ENCODE results near the gene ST8SIA6.

DNA sequence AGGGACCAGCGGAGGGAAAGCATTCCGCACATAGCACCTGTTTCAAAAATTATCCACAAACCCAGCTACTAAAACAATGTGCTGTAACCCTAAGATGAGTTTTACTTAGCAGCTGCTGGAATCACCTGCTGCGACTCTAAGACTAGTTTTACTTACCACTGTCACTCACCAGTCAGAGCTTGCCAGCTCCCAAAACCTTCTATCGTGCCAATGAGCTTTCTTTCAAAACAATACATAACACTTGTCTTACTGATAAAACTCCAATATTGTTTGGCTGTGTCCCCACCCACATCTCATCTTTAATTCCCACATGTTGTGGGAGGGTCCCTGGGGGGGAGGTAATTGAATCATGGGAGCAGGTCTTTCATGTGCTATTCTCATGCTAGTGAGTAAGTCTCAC, 18.4 kb downstream of the ST8SIA6 start:
- TF ChIP-seq, protein P1, sequence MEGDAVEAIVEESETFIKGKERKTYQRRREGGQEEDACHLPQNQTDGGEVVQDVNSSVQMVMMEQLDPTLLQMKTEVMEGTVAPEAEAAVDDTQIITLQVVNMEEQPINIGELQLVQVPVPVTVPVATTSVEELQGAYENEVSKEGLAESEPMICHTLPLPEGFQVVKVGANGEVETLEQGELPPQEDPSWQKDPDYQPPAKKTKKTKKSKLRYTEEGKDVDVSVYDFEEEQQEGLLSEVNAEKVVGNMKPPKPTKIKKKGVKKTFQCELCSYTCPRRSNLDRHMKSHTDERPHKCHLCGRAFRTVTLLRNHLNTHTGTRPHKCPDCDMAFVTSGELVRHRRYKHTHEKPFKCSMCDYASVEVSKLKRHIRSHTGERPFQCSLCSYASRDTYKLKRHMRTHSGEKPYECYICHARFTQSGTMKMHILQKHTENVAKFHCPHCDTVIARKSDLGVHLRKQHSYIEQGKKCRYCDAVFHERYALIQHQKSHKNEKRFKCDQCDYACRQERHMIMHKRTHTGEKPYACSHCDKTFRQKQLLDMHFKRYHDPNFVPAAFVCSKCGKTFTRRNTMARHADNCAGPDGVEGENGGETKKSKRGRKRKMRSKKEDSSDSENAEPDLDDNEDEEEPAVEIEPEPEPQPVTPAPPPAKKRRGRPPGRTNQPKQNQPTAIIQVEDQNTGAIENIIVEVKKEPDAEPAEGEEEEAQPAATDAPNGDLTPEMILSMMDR (IDR thresholded peaks at IDR 0.05), result no peak
- TF ChIP-seq POLR2A (IDR thresholded peaks at IDR 0.05), result no peak
